ENCODE data around the gene CYP3A5.

DNA sequence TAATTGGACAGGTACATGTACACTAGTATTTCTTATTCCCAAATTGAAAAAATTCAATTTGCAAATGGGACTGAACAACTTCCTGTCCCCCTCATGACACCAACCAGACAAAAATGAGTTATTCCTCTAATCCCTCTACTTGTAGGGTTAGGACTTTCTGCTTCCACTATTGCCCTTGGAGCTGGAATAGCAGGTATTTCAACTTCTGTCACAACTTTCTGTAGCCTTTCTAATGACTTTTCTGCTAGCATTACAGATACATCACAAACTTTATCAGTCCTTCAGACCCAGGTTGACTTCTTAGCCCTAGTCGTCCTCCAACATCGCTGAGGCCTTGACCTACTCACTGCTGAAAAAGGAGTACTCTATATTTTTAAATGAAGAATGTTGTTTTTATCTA, 48.8 kb upstream of the CYP3A5 start:
- TF ChIP-seq FOXK2 (IDR thresholded peaks at IDR 0.05): no peak
- TF ChIP-seq EED (IDR thresholded peaks at IDR 0.05; ENCODE audit: low read depth): no peak
- TF ChIP-seq ZNF217 (IDR thresholded peaks at IDR 0.05): no peak
- TF ChIP-seq CTCF (IDR thresholded peaks at IDR 0.05 in 2 of 3, conservative IDR thresholded peaks at IDR 0.05 in 1 of 3; ENCODE audit: control insufficient read depth in 2 of 3, extremely low read depth in 1 of 3, insufficient read depth in 1 of 3, low read depth in 3 of 3, low read length in 3 of 3): no peak
- TF ChIP-seq DPF2 (IDR thresholded peaks at IDR 0.05): no peak
- no peak for TF ChIP-seq TCF12 (IDR thresholded peaks at IDR 0.05; ENCODE audit: low read depth, low read length)
- no peak for TF ChIP-seq POLR2A (IDR thresholded peaks at IDR 0.05; ENCODE audit: low read depth, low read length)
- TF ChIP-seq, protein P1, sequence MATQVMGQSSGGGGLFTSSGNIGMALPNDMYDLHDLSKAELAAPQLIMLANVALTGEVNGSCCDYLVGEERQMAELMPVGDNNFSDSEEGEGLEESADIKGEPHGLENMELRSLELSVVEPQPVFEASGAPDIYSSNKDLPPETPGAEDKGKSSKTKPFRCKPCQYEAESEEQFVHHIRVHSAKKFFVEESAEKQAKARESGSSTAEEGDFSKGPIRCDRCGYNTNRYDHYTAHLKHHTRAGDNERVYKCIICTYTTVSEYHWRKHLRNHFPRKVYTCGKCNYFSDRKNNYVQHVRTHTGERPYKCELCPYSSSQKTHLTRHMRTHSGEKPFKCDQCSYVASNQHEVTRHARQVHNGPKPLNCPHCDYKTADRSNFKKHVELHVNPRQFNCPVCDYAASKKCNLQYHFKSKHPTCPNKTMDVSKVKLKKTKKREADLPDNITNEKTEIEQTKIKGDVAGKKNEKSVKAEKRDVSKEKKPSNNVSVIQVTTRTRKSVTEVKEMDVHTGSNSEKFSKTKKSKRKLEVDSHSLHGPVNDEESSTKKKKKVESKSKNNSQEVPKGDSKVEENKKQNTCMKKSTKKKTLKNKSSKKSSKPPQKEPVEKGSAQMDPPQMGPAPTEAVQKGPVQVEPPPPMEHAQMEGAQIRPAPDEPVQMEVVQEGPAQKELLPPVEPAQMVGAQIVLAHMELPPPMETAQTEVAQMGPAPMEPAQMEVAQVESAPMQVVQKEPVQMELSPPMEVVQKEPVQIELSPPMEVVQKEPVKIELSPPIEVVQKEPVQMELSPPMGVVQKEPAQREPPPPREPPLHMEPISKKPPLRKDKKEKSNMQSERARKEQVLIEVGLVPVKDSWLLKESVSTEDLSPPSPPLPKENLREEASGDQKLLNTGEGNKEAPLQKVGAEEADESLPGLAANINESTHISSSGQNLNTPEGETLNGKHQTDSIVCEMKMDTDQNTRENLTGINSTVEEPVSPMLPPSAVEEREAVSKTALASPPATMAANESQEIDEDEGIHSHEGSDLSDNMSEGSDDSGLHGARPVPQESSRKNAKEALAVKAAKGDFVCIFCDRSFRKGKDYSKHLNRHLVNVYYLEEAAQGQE (IDR thresholded peaks at IDR 0.05; ENCODE audit: low read depth, low read length): no peak
- no peak for TF ChIP-seq EP300 (IDR thresholded peaks at IDR 0.05; ENCODE audit: borderline replicate concordance in 1 of 2, control insufficient read depth in 1 of 2, low read depth in 2 of 2, low read length in 2 of 2)
- TF ChIP-seq NR2F1 (conservative IDR thresholded peaks at IDR 0.05): no peak
